ENCODE measurements around the gene TCEANC.

Gene TCEANC

GRCh38 chrX:13655674-13656073 lies 2.7 kb downstream of the TCEANC start:
- no peak for TF ChIP-seq CTCF (IDR thresholded peaks at IDR 0.05; ENCODE audit: extremely low read depth, insufficient read depth, missing control alignments)
- no peak for DNase-seq (ENCODE audit: low spot score)
- in situ Hi-C loops (cut with MboI; ENCODE audit: low pct_unique_long_range_greater_than_20kb, low sequenced_read_pairs, unreplicated experiment): loop anchor here (5.0 to 10.0 kb wide), 2 partner anchors 151 to 372 kb away; partner anchors contain the start of gene GEMIN8

GRCh38 chrX:13658602-13659001 lies 5.7 kb downstream of the TCEANC start:
- in situ Hi-C loops (cut with MboI; ENCODE audit: low pct_unique_long_range_greater_than_20kb, low sequenced_read_pairs, unreplicated experiment): loop anchor here (5.0 to 10.0 kb wide), 2 partner anchors 154 to 369 kb away; partner anchors contain the start of gene GEMIN8
- TF ChIP-seq CTCF (IDR thresholded peaks at IDR 0.05; ENCODE audit: extremely low read depth, insufficient read depth, missing control alignments): peak; percentile 54
- DNase-seq (ENCODE audit: low spot score): peak; percentile 38

GRCh38 chrX:13659063-13659462 lies 6.1 kb downstream of the TCEANC start:
- in situ Hi-C loops (cut with MboI; ENCODE audit: low pct_unique_long_range_greater_than_20kb, low sequenced_read_pairs, unreplicated experiment): loop anchor here (5.0 to 10.0 kb wide), 2 partner anchors 154 to 368 kb away; partner anchors contain the start of gene GEMIN8
- DNase-seq (ENCODE audit: low spot score): no peak
- no peak for TF ChIP-seq CTCF (IDR thresholded peaks at IDR 0.05; ENCODE audit: extremely low read depth, insufficient read depth, missing control alignments)

GRCh38 chrX:13661735-13662288 lies 8.9 kb downstream of the TCEANC start:
- no peak for TF ChIP-seq CTCF (IDR thresholded peaks at IDR 0.05; ENCODE audit: extremely low read depth, insufficient read depth, missing control alignments)
- DNase-seq (ENCODE audit: low spot score): no peak
- in situ Hi-C loops (cut with MboI; ENCODE audit: low pct_unique_long_range_greater_than_20kb, low sequenced_read_pairs, unreplicated experiment): loop anchor here (10.0 kb wide), 1 partner anchor 83 kb away; no protein-coding TSS in a partner anchor

- in situ Hi-C loops (cut with MboI; ENCODE audit: low pct_unique_long_range_greater_than_20kb, low sequenced_read_pairs, unreplicated experiment): loop anchor here (10.0 kb wide), 1 partner anchor 82 kb away; no protein-coding TSS in a partner anchor
- no peak for DNase-seq (ENCODE audit: low spot score)
- TF ChIP-seq CTCF (IDR thresholded peaks at IDR 0.05; ENCODE audit: extremely low read depth, insufficient read depth, missing control alignments): no peak
Measured at GRCh38 chrX:13662355-13662791, 9.4 kb downstream of the TCEANC start.

- DNase-seq (ENCODE audit: low spot score): no peak
- TF ChIP-seq CTCF (IDR thresholded peaks at IDR 0.05; ENCODE audit: extremely low read depth, insufficient read depth, missing control alignments): no peak
- in situ Hi-C loops (cut with MboI; ENCODE audit: low pct_unique_long_range_greater_than_20kb, low sequenced_read_pairs, unreplicated experiment): loop anchor here (10.0 kb wide), 1 partner anchor 81 kb away; no protein-coding TSS in a partner anchor
Measured at GRCh38 chrX:13664020-13664419, 11.1 kb downstream of the TCEANC start.

All from GM13977 (cell line).